Gastrocnemius medialis (tissue), 4 donors: Measurements from ENCODE around the gene TNIP3.

Experiments used
- CTCF ChIP-seq, 5 experiments: fragments of 450-650 bp in 3 of 5; fragments of 200-600 bp in 2 of 5; sonication (generic) in 2 of 5; IDR thresholded peaks in 4 of 5; conservative IDR thresholded peaks in 1 of 5; 1 replicate in 4 of 5; 2 replicates in 1 of 5; pipeline ENCODE4 v1.5.1; 2016 to 2019; ENCODE audit warnings: antibody characterized with exemption in 5 of 5, mild to moderate bottlenecking in 3 of 5, moderate library complexity in 3 of 5
- POLR2A ChIP-seq, 2 donors: fragments of 450-650 bp; IDR thresholded peaks; one replicate each; pipeline ENCODE4 v1.6.1; 2017; ENCODE audit warnings: antibody characterized with exemption in 2 of 2, mild to moderate bottlenecking in 2 of 2, moderate library complexity in 2 of 2

- TF ChIP-seq CTCF (IDR thresholded peaks at IDR 0.05 in 4 of 5, conservative IDR thresholded peaks at IDR 0.05 in 1 of 5): no peak
- TF ChIP-seq POLR2A (IDR thresholded peaks at IDR 0.05): no peak
Observed at GRCh38 chr4:121127100-121127499, 37.0 kb downstream of the TNIP3 start.
